Measurements from ENCODE around the gene KCNQ1. TPM values are rescaled to one million over a fixed set of nuclear protein-coding genes. Genes with fewer than 3 reads are reported as not detected.
A peak's percentile ranks its signal among the peaks of the same experiment; 100 is the strongest.

KCNQ1 gene
- total and polyA plus RNA-seq, 2 of the 13 experiments (the other 11 are each of a cell fraction or from before 2014, with no cell fraction given), result 0.02 to 0.08 TPM

DNA sequence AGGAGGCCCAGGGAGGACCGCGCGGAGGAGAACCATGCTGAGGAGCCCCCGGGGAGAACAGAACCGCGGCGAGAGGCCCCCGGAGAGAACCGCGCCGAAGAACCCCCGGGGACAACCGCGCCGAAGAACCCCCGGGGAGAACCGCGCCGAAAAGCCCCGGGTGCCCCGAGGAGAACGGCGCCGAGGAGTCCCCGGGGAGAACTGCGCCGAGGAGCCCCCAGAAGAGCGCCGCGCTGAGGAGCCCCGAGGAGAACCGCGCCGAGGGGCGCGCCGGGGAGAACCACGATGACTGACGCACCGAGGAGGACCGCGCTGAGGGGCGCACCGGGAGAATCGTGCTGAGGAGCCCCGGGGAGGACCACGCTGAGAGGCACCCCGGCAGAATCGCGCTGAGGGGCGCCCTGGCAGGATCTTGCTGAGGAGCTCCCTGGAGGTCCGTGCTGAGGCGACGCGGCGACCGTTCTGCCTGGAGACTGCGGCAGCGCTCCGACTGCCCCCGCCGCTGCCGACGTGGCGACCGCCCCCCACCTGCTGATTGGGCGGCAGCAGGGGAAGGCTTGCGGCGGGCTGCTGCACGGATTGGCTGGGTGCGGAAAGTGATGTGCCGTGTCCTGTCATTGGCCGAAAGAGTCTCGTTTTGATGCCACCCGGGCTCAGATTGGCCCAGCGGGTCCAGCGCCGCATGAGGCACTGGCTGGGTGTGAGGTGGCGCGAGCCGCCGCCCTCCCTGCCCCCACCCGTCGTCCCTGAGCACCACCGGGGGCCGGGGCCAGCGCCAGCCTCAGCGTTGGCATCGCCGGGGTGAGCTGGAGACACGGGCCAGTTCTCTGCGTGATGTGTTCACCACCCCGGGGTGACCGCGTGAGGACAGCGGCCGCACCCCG, 255.0 kb downstream of the KCNQ1 start, which contains the start of gene KCNQ1OT1 (continued):
- TF ChIP-seq ZNF331 (CRISPR knock-in tag; IDR thresholded peaks at IDR 0.05) (peak; percentile 68), ZNF530 (CRISPR knock-in tag; IDR thresholded peaks at IDR 0.05; ENCODE audit: low read depth) (no peak), ATF1 (CRISPR knock-in tag; IDR thresholded peaks at IDR 0.05) (peak; percentile 62; the same call in 1 of the 2 replicates), FOXK1 (CRISPR knock-in tag; IDR thresholded peaks at IDR 0.05; ENCODE audit: borderline replicate concordance, low read depth) (0 out of 2 replicates have a peak, but pooled peaks have one; percentile 24), RAD21 (CRISPR knock-in tag; IDR thresholded peaks at IDR 0.05) (peak; percentile 46; the same call in 1 of the 2 replicates), KDM3A (CRISPR knock-in tag; IDR thresholded peaks at IDR 0.05; ENCODE audit: low read depth) (peak; percentile 52; the same call in 1 of the 2 replicates), KDM1A (CRISPR knock-in tag; IDR thresholded peaks at IDR 0.05) (no peak), ZNF780A (CRISPR knock-in tag; IDR thresholded peaks at IDR 0.05) (peak; percentile 72; the same call in 1 of the 2 replicates), PHF8 (CRISPR knock-in tag; IDR thresholded peaks at IDR 0.05) (peak; percentile 88), HOMEZ (CRISPR knock-in tag; IDR thresholded peaks at IDR 0.05; ENCODE audit: low read depth) (peak; percentile 36; the same call in 1 of the 2 replicates), ZSCAN31 (CRISPR knock-in tag; IDR thresholded peaks at IDR 0.05; ENCODE audit: low read depth) (peak; percentile 65), MIER2 (CRISPR knock-in tag; IDR thresholded peaks at IDR 0.05) (0 out of 2 replicates have a peak, but pooled peaks have one; percentile 20), NFATC3 (CRISPR knock-in tag; IDR thresholded peaks at IDR 0.05) (peak; percentile 78), ARID4A (CRISPR knock-in tag; IDR thresholded peaks at IDR 0.05; ENCODE audit: borderline replicate concordance) (peak; percentile 94), MAF1 (CRISPR knock-in tag; IDR thresholded peaks at IDR 0.05; ENCODE audit: borderline replicate concordance) (peak; percentile 83; the same call in 1 of the 2 replicates), IKZF4 (CRISPR knock-in tag; IDR thresholded peaks at IDR 0.05; ENCODE audit: borderline replicate concordance, low read depth, not compliant biosample characterization) (peak; percentile 77), RAD51 (IDR thresholded peaks at IDR 0.05; ENCODE audit: borderline replicate concordance) (no peak), IKZF1 (IDR thresholded peaks at IDR 0.05) (no peak), STAG1 (CRISPR knock-in tag; IDR thresholded peaks at IDR 0.05) (peak; percentile 34; the same call in 1 of the 2 replicates)
- TF ChIP-seq, protein P1, sequence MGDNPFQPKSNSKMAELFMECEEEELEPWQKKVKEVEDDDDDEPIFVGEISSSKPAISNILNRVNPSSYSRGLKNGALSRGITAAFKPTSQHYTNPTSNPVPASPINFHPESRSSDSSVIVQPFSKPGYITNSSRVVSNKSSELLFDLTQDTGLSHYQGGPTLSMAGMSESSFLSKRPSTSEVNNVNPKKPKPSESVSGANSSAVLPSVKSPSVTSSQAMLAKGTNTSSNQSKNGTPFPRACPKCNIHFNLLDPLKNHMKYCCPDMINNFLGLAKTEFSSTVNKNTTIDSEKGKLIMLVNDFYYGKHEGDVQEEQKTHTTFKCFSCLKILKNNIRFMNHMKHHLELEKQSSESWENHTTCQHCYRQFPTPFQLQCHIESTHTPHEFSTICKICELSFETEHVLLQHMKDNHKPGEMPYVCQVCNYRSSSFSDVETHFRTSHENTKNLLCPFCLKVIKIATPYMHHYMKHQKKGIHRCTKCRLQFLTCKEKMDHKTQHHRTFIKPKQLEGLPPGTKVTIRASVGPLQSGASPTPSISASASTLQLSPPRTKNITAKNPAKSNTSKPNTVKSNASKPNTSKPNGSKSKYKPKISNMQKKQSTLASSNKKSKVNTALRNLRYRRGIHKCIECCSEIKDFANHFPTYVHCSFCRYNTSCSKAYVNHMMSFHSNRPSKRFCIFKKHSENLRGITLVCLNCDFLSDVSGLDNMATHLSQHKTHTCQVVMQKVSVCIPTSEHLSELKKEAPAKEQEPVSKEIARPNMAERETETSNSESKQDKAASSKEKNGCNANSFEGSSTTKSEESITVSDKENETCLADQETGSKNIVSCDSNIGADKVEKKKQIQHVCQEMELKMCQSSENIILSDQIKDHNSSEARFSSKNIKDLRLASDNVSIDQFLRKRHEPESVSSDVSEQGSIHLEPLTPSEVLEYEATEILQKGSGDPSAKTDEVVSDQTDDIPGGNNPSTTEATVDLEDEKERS (CRISPR knock-in tag; IDR thresholded peaks at IDR 0.05), result peak; percentile 67; the same call in 1 of the 2 replicates

All from HepG2 (cell line).